Measurements from ENCODE around the gene ZNF217. TPM values are rescaled to one million over a fixed set of nuclear protein-coding genes. Genes with fewer than 3 reads are reported as not detected.

Gene ZNF217
- total and polyA plus RNA-seq, 2 experiments from 2014 or later, result 4.7 to 32.4 TPM

DNA sequence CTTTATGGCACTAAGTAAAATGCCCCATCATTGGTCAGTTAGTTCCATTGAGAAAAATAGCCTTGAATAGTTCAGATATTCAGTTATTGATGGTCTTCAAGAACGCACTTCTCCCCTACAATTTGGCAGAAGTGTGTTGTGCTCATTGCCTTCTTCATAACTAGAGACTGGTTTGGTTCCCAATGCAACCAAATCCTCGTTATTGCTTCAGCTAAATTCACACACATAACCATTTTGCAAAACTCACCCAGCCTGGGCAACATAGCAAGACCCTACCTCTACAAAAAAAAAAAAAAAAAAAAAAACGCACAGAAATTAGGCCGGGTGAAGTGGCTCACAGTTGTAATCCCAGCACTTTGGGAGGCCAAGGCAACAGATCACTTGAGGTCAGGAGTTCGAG lies 32.1 kb downstream of the ZNF217 start:
- H3K27me3 ChIP-seq, result no peaks in the 10 kb centered on the region
- H3K4me2 ChIP-seq, result no peak overlapping the region
- no peak for DNase-seq (ENCODE audit: low spot score)
- H3K36me3 ChIP-seq (replicated peaks; ENCODE audit: insufficient read depth, low read depth), result no peaks in the 10 kb centered on the region
- H3K27ac ChIP-seq, result no peak overlapping the region
- no peaks in the 10 kb centered on the region for H3K4me1 ChIP-seq (ENCODE audit: insufficient read depth)
- no peaks in the 10 kb centered on the region for H3K9me2 ChIP-seq (replicated peaks; ENCODE audit: insufficient read depth)
- no peaks in the 10 kb centered on the region for H3K9me3 ChIP-seq (ENCODE audit: low read depth)
- H4K20me1 ChIP-seq (ENCODE audit: insufficient read depth, poor library complexity, severe bottlenecking), result no peaks in the 10 kb centered on the region
- no peak overlapping the region for H2AFZ ChIP-seq
- whole genome bisulfite sequencing (ENCODE audit: low lambda C conversion rate, missing lambda C conversion rate), result 96% methylated on average over 5 of the region's 5 CpGs
- H3K79me2 ChIP-seq, result peaks cover 11% of the 10 kb centered on the region
- no peak for TF ChIP-seq CTCF (IDR thresholded peaks at IDR 0.05; ENCODE audit: poor library complexity)
- no peak for TF ChIP-seq EZH2 (IDR thresholded peaks at IDR 0.05; ENCODE audit: borderline replicate concordance)
- no peak for TF ChIP-seq EZH2phosphoT487 (IDR thresholded peaks at IDR 0.05; ENCODE audit: low read depth, severe bottlenecking, unreplicated experiment)
- no peak overlapping the region for H3K4me3 ChIP-seq

GRCh38 chr20:53559816-53560215 lies 33.8 kb downstream of the ZNF217 start:
- H3K36me3 ChIP-seq (replicated peaks; ENCODE audit: insufficient read depth, low read depth), result no peaks in the 10 kb centered on the region
- WGBS (ENCODE audit: low lambda C conversion rate, missing lambda C conversion rate), result 90% methylated on average over 7 of the region's 7 CpGs
- TF ChIP-seq EZH2phosphoT487 (IDR thresholded peaks at IDR 0.05; ENCODE audit: low read depth, severe bottlenecking, unreplicated experiment) (no peak), CTCF (IDR thresholded peaks at IDR 0.05; ENCODE audit: poor library complexity) (no peak), EZH2 (IDR thresholded peaks at IDR 0.05; ENCODE audit: borderline replicate concordance) (no peak)
- H3K27ac ChIP-seq, result no peak overlapping the region
- no peaks in the 10 kb centered on the region for H3K4me1 ChIP-seq (ENCODE audit: insufficient read depth)
- no peak overlapping the region for H2AFZ ChIP-seq
- no peak overlapping the region for H3K4me2 ChIP-seq
- DNase-seq (ENCODE audit: low spot score), result no peak
- H3K27me3 ChIP-seq, result no peaks in the 10 kb centered on the region
- H4K20me1 ChIP-seq (ENCODE audit: insufficient read depth, poor library complexity, severe bottlenecking), result no peaks in the 10 kb centered on the region
- H3K79me2 ChIP-seq, result no peaks in the 10 kb centered on the region
- no peak overlapping the region for H3K4me3 ChIP-seq
- H3K9me3 ChIP-seq (ENCODE audit: low read depth), result no peaks in the 10 kb centered on the region
- no peaks in the 10 kb centered on the region for H3K9me2 ChIP-seq (replicated peaks; ENCODE audit: insufficient read depth)

DNA sequence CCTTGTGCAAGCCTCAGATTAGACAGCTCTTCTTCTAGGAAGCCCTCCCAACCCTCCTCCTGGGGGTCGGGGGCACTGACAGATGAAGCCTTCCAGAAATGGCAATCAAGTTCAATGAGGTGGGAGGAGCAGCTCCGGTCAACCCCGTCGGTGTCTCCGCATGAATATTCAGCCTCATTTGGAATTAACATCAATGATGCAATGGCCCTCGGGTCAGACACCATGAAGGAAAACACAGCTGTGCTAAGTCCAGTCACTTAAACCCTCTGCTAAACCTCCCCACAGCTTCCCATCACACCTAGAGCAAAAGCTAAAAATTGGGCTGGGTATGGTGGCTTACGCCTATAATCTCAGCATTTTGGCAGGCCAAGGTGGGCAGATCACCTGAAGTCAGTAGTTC lies 36.5 kb downstream of the ZNF217 start:
- no peaks in the 10 kb centered on the region for H3K9me2 ChIP-seq (replicated peaks; ENCODE audit: insufficient read depth)
- H3K36me3 ChIP-seq (replicated peaks; ENCODE audit: insufficient read depth, low read depth), result no peaks in the 10 kb centered on the region
- H3K4me3 ChIP-seq, result no peak overlapping the region
- no peaks in the 10 kb centered on the region for H4K20me1 ChIP-seq (ENCODE audit: insufficient read depth, poor library complexity, severe bottlenecking)
- no peaks in the 10 kb centered on the region for H3K9me3 ChIP-seq (ENCODE audit: low read depth)
- no peak for DNase-seq (ENCODE audit: low spot score)
- WGBS (ENCODE audit: low lambda C conversion rate, missing lambda C conversion rate), result 68% methylated on average over 7 of the region's 7 CpGs
- no peaks in the 10 kb centered on the region for H3K27me3 ChIP-seq
- no peak overlapping the region for H3K27ac ChIP-seq
- no peaks in the 10 kb centered on the region for H3K79me2 ChIP-seq
- no peak overlapping the region for H3K4me2 ChIP-seq
- TF ChIP-seq EZH2 (IDR thresholded peaks at IDR 0.05; ENCODE audit: borderline replicate concordance) (no peak), EZH2phosphoT487 (IDR thresholded peaks at IDR 0.05; ENCODE audit: low read depth, severe bottlenecking, unreplicated experiment) (no peak), CTCF (IDR thresholded peaks at IDR 0.05; ENCODE audit: poor library complexity) (no peak)
- H2AFZ ChIP-seq, result no peak overlapping the region
- H3K4me1 ChIP-seq (ENCODE audit: insufficient read depth), result no peaks in the 10 kb centered on the region

Measured in hepatocyte (in vitro differentiated cells).